GM23338 (cell line): ENCODE results near the gene XXYLT1. TPM values are rescaled to one million over a fixed set of nuclear protein-coding genes. Genes with fewer than 3 reads are reported as not detected.
A peak's percentile ranks its signal among the peaks of the same experiment; 100 is the strongest.
"Not testable (repeated sequence)": the region's sequence is repeated elsewhere in the genome, so short reads cannot be mapped to it uniquely, and the experiment has no call there.

Source experiments
- ATAC-seq: fragments of 200-7000 bp; cut with Tn5 transposase; 3 replicates; pipeline ENCODE4 v1.9.1; 2020
- DNase-seq: peaks from one replicate; pipeline ENCODE4 v3.0.0-alpha.2; 2015; ENCODE audit warnings: low spot score
- H2AFZ ChIP-seq: fragments of 200-600 bp; sonication (generic); 2 replicates; pipeline ENCODE4 v1.8.0; 2016; ENCODE audit warnings: antibody characterized with exemption, mild to moderate bottlenecking, moderate library complexity
- H3F3A ChIP-seq: fragments of 200-600 bp; sonication (generic); replicated peaks from 2 replicates; pipeline ENCODE4 v1.8.0; 2017; ENCODE audit warnings: antibody characterized with exemption, mixed run types, low read depth
- H3K27ac ChIP-seq: fragments of 200-600 bp; sonication (generic); 2 replicates; pipeline ENCODE4 v1.6.1; 2016; ENCODE audit warnings: low read depth
- H3K27me3 ChIP-seq: fragments of 200-600 bp; sonication (generic); 2 replicates; pipeline ENCODE4 v1.8.0; 2016; ENCODE audit warnings: mild to moderate bottlenecking, mixed run types, moderate library complexity; ENCODE audit not compliant: insufficient read depth
- H3K36me3 ChIP-seq: fragments of 200-600 bp; sonication (generic); 2 replicates; pipeline ENCODE4 v1.8.0; 2016; ENCODE audit warnings: mild to moderate bottlenecking; ENCODE audit not compliant: insufficient read depth
- H3K4me1 ChIP-seq: fragments of 200-600 bp; sonication (generic); 2 replicates; pipeline ENCODE4 v1.8.0; 2016; ENCODE audit warnings: mild to moderate bottlenecking, moderate library complexity; ENCODE audit not compliant: insufficient read depth
- H3K4me2 ChIP-seq: fragments of 200-600 bp; sonication (generic); 2 replicates; pipeline ENCODE4 v1.7.1; 2017; ENCODE audit warnings: mixed run types
- H3K4me3 ChIP-seq: fragments of 200-600 bp; sonication (generic); 2 replicates; pipeline ENCODE4 v1.6.1; 2016; ENCODE audit warnings: mixed run types
- H3K79me2 ChIP-seq: fragments of 200-600 bp; sonication (generic); replicated peaks from 2 replicates; pipeline ENCODE4 v1.8.0; 2017; ENCODE audit warnings: mild to moderate bottlenecking; ENCODE audit not compliant: insufficient read depth
- H3K9me2 ChIP-seq: fragments of 200-600 bp; sonication (generic); 2 replicates; pipeline ENCODE4 v1.8.0; 2017; ENCODE audit not compliant: insufficient read depth
- H4K20me1 ChIP-seq: fragments of 200-600 bp; sonication (generic); replicated peaks from 2 replicates; pipeline ENCODE4 v1.8.0; 2017; ENCODE audit warnings: mild to moderate bottlenecking; ENCODE audit not compliant: insufficient read depth
- H3K27ac Mint-ChIP-seq: 2 replicates; pipeline ENCODE4 v1.8.0; 2020; ENCODE audit warnings: inconsistent platforms, mild to moderate bottlenecking, moderate library complexity, mixed read lengths
- H3K27me3 Mint-ChIP-seq: 3 replicates; pipeline ENCODE4 v1.8.0; 2022; ENCODE audit warnings: low read depth, mild to moderate bottlenecking, moderate library complexity, mixed read lengths, inconsistent platforms; ENCODE audit not compliant: insufficient read depth, poor library complexity
- H3K36me3 Mint-ChIP-seq: 3 replicates; pipeline ENCODE4 v1.8.0; 2021; ENCODE audit warnings: low read depth, mild to moderate bottlenecking, inconsistent platforms, moderate library complexity, mixed read lengths
- H3K4me1 Mint-ChIP-seq: 3 replicates; pipeline ENCODE4 v1.8.0; 2020; ENCODE audit warnings: mild to moderate bottlenecking, inconsistent platforms, mixed read lengths
- H3K4me3 Mint-ChIP-seq: 3 replicates; pipeline ENCODE4 v1.8.0; 2021; ENCODE audit warnings: moderate library complexity, mild to moderate bottlenecking, inconsistent platforms, mixed read lengths
- H3K9me3 Mint-ChIP-seq: 3 replicates; pipeline ENCODE4 v1.8.0; 2020; ENCODE audit warnings: moderate library complexity, mild to moderate bottlenecking, inconsistent platforms, mixed read lengths
- CTCF ChIP-seq, 2 experiments: fragments of 200-600 bp in 1 of 2; sonication (generic) in 1 of 2; conservative IDR thresholded peaks; 2 replicates each; pipeline versions ENCODE4 v1.5.1 to v1.6.1; 2016 to 2017; ENCODE audit warnings: antibody characterized with exemption in 2 of 2, low read depth in 2 of 2, mild to moderate bottlenecking in 2 of 2, moderate library complexity in 1 of 2
- ETS1 ChIP-seq: IDR thresholded peaks from 2 replicates; pipeline ENCODE4 v1.6.1; 2016; ENCODE audit warnings: antibody characterized with exemption
- EZH2 ChIP-seq: fragments of 200-600 bp; sonication (generic); IDR thresholded peaks from one replicate; pipeline ENCODE4 v1.8.0; 2017; ENCODE audit warnings: antibody characterized with exemption, mild to moderate bottlenecking, low read depth; ENCODE audit not compliant: unreplicated experiment
- EZH2phosphoT487 ChIP-seq: fragments of 200-600 bp; sonication (generic); IDR thresholded peaks from one replicate; pipeline ENCODE4 v1.8.1; 2018; ENCODE audit warnings: antibody characterized with exemption; ENCODE audit not compliant: unreplicated experiment
- POLR2AphosphoS5 ChIP-seq: IDR thresholded peaks from 2 replicates; pipeline ENCODE4 v1.6.1; 2016; ENCODE audit warnings: antibody characterized with exemption, low read depth
- REST ChIP-seq: IDR thresholded peaks from one replicate; pipeline ENCODE4 v1.6.1; 2018; ENCODE audit warnings: antibody characterized with exemption; ENCODE audit not compliant: unreplicated experiment
- ZNF114 ChIP-seq: fragments of 250-450 bp; sonication (Bioruptor Pico); IDR thresholded peaks from 2 replicates; pipeline ENCODE4 v1.5.0; 2020; ENCODE audit warnings: mild to moderate bottlenecking, moderate library complexity
- ZNF331 ChIP-seq: fragments of 250-450 bp; sonication (Bioruptor Pico); IDR thresholded peaks from 2 replicates; pipeline ENCODE4 v1.5.0; 2020; ENCODE audit warnings: low read depth, mild to moderate bottlenecking, moderate library complexity
- polyA plus RNA-seq: library from polyadenylated mRNA; unstranded; fragments of >200 nt; fragmentation: Nextera tagmentation; extraction: Ambion mirVana; gene quantifications from 2 replicates; pipeline ENCODE4 v1.2.1, GENCODE V29; 2016
- total RNA-seq: library from RNA; depleted of rRNA; stranded (reverse); fragments of >200 nt; shearing (Covaris generic); gene quantifications from 2 replicates; pipeline ENCODE4 v1.2.3, GENCODE V29; 2014

XXYLT1 gene
- total and polyA plus RNA-seq, 2 experiments from 2014 or later = 13.5 to 34.8 TPM

GRCh38 chr3:195107593-195107992, 163.4 kb downstream of the XXYLT1 start:
- DNase-seq (no peak), ATAC-seq (no peak)
- H3K27ac ChIP-seq = no peak overlapping the region
- no peak overlapping the region for H2AFZ ChIP-seq
- H3K4me1 ChIP-seq = peaks cover 8% of the 10 kb centered on the region
- H4K20me1 ChIP-seq = peaks cover 5% of the 10 kb centered on the region; the same call in 1 of the 2 replicates
- no peak overlapping the region for H3K27ac Mint-ChIP-seq
- no peaks in the 10 kb centered on the region for H3K27me3 ChIP-seq
- peaks cover 11% of the 10 kb centered on the region for H3K27me3 Mint-ChIP-seq
- no peak overlapping the region for H3K4me3 Mint-ChIP-seq
- no peak overlapping the region for H3K4me2 ChIP-seq
- no peaks in the 10 kb centered on the region for H3K36me3 ChIP-seq
- H3K9me3 Mint-ChIP-seq = no peaks in the 10 kb centered on the region
- no peaks in the 10 kb centered on the region for H3K9me2 ChIP-seq
- H3K4me1 Mint-ChIP-seq = peaks cover 25% of the 10 kb centered on the region
- H3K4me3 ChIP-seq = no peak overlapping the region
- no peaks in the 10 kb centered on the region; the same call in 1 of the 2 replicates for H3F3A ChIP-seq
- H3K79me2 ChIP-seq = 0 out of 2 replicates have a peak, but pooled peaks cover 4% of the 10 kb centered on the region
- no peak for TF ChIP-seq EZH2
- peaks cover 2% of the 10 kb centered on the region; the same call in 2 of the 3 replicates for H3K36me3 Mint-ChIP-seq

GRCh38 chr3:195107031-195107430, 163.9 kb downstream of the XXYLT1 start:
- not testable (repeated sequence) for H3K36me3 ChIP-seq, H2AFZ ChIP-seq, H3K4me3 ChIP-seq, H3K79me2 ChIP-seq, H3K36me3 Mint-ChIP-seq, H3K27me3 ChIP-seq, DNase-seq, H3K4me1 ChIP-seq, H3K27ac ChIP-seq, H3K4me3 Mint-ChIP-seq, H3K27ac Mint-ChIP-seq, H3F3A ChIP-seq, H3K9me2 ChIP-seq, ATAC-seq, H3K4me2 ChIP-seq, H3K9me3 Mint-ChIP-seq, H4K20me1 ChIP-seq
- peaks cover 25% of the 10 kb centered on the region for H3K4me1 Mint-ChIP-seq
- peaks cover 12% of the 10 kb centered on the region for H3K27me3 Mint-ChIP-seq

- H3K27ac ChIP-seq = no peak overlapping the region
- H3K36me3 ChIP-seq = no peaks in the 10 kb centered on the region
- H3K4me3 Mint-ChIP-seq = peak overlapping the region; percentile 36
- H3K9me2 ChIP-seq = no peaks in the 10 kb centered on the region
- H3K27me3 Mint-ChIP-seq = peaks cover 12% of the 10 kb centered on the region
- peaks cover 25% of the 10 kb centered on the region for H3K4me1 Mint-ChIP-seq
- peak overlapping the region; percentile 27; the same call in 1 of the 2 replicates for H3K4me3 ChIP-seq
- no peaks in the 10 kb centered on the region for H3K9me3 Mint-ChIP-seq
- TF ChIP-seq POLR2AphosphoS5 (no peak), CTCF (conservative IDR thresholded peaks at IDR 0.05; ENCODE audit: low read depth in 2 of 2) (peak; percentile 94), ETS1 (no peak), EZH2phosphoT487 (no peak), ZNF331 (CRISPR knock-in tag) (no peak), REST (no peak), ZNF114 (CRISPR knock-in tag) (no peak)
- H3K4me2 ChIP-seq = peak overlapping the region; percentile 55
- DNase-seq = peak; percentile 81
- H2AFZ ChIP-seq = no peak overlapping the region
- ATAC-seq = peak; percentile 91
- H3K4me1 ChIP-seq = peaks cover 8% of the 10 kb centered on the region
- H3K27ac Mint-ChIP-seq = no peak overlapping the region
- H3K79me2 ChIP-seq = 0 out of 2 replicates have a peak, but pooled peaks cover 4% of the 10 kb centered on the region
- H4K20me1 ChIP-seq = peaks cover 5% of the 10 kb centered on the region; the same call in 1 of the 2 replicates
- H3K27me3 ChIP-seq = no peaks in the 10 kb centered on the region
- no peaks in the 10 kb centered on the region; the same call in 1 of the 2 replicates for H3F3A ChIP-seq
- H3K36me3 Mint-ChIP-seq = peaks cover 5% of the 10 kb centered on the region; the same call in 2 of the 3 replicates
These were observed 164.5 kb downstream of the XXYLT1 start for GRCh38 chr3:195106418-195106906.
